ENCODE data around the gene BPIFB6.

The BPIFB6 gene

DNA sequence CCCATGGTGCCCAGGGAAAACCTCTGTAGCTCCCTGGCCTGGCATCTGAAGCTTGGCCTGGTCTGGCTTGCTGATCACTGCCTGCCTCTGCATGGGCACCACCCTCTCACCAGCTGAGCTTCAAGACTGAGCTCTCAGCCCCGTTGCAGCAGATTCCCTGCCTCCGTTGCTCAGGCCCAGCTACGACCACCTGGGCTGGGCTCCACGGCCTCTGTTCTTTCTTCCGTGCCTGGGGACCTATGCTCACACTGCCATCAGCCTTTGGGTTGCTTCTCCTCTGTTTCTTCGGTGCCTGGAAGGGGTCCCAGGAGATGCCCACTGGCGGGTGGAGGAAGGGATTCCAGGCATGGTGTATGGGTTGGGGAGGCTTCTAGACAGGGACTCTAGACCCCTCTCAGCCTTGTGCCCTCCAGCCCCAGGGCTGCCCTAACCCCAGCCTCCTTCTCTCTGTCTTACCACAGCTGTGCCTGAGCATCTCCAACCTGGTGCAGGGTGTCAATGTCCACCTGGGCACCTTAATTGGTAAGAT is 14.8 kb upstream of the BPIFB6 start:
- no peak for DNase-seq

DNA sequence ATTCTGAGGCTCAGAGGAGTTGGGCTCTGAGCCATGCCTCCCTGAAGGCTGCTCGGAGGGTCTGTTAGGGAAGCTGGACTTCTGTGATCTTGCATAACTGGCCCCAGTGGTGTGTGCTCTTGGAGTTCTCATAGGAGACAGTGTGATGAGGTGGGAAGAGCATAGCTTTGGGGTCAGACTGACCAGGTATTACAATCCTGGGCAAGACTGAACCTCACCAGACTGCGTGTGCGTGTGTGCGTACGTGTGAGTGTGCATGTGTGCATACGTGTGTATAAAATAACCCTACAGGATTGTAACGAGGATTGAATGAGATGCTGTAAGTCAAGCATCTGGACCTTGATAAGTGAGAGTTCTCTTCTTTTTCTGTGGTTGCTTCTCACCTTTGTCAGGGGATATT is 13.9 kb upstream of the BPIFB6 start:
- no peak for DNase-seq

DNA sequence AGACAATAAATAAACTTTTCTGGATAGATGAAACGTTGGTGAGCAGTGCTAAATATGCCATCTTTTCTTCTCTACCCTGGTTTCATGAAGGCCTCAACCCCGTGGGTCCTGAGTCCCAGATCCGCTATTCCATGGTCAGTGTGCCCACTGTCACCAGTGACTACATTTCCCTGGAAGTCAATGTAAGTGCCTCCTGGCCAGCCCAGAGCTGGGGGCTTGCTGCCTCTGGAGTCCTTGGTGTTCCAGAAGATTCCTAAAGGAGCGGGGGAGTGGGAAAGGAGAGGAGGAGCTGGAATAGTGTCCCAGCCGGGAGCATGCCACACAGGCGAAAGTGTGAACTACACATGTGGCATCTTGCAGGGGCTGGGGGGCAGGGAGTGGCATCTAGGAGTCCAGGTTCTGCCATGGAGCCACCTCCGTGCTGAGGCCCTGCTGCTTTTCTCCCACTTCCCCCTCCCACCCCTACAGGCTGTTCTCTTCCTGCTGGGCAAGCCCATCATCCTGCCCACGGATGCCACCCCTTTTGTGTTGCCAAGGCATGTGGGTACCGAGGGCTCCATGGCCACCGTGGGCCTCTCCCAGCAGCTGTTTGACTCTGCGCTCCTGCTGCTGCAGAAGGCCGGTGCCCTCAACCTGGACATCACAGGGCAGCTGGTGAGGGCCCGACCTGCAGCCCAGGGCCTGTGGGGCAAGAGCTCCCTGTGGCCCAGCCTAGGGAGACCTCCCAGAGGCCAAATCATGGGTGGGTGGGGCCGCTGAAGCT is 13.1 kb upstream of the BPIFB6 start:
- no peak for DNase-seq

DNA sequence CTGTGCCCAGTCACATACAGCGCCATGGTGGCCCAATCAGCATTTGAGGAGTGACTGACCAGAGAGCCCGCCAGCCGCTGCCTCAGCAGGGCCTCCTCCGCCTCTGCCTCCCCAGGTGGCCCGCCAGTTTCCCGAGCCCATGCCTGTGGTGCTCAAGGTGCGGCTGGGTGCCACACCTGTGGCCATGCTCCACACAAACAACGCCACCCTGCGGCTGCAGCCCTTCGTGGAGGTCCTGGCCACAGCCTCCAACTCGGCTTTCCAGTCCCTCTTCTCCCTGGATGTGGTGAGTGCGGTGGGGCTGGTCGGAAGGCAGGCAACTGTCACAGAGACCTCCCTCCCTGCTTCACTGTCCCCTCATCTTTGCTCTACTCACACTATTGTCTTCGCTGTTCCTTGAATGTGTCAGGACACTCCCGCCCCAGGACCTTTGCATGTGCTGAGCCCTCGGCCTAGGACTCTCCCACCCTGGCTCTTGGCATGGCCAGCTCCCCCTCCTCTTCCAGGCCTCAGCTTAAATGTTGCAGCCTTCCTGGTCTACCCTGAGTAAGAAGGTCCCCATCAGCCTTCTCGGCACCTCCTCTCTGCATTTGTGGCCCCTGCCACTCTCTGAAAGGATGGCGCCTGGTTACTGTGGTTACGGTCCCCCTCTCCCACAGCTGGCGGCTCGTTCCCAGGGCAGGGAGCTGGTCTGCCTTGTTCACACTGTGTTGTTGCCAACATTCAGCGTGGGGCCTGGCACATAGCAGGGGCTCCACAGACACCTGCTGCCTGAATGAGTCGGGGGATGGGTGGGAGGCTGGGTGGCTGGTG is 11.8 kb upstream of the BPIFB6 start:
- no peak for DNase-seq

DNA sequence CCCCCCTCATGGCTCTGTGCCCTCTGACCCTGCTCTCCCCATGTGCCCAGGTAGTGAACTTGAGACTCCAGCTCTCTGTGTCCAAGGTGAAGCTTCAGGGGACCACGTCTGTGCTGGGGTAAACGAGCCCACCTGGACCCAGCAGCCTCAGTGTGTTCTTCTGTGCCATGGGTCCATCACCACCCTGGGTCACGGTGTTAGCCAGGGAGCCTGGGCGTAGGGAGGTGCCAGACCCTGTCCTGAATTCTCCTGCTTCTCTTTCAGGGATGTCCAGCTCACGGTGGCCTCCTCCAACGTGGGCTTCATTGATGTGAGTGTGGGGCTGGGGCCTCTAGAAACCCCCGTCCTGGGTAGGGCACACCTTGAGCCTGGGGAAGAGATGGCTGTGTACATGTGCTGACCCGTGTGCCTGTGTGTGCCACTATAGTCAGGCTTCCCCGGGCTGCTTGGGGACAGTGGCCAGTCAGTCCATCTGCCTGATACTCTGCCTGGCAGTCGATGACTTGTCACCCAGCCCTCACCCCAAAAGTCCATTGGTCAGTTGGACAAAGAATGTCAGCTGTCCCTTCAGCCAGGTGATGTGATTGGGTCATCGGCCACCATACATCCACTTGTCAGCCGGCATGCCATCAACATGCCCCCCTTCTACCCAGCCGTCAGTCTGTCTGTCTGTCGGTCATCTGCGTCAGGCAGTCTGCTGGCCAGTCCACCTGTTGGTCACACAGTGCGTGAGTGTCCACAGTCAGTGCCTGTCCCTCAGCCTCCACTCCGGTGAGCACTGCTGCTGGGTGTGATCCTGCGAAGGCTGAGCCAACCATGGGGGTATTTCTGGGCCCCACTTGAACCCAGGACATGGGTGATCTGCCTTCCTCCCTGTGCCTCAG is 10.9 kb upstream of the BPIFB6 start:
- no peak for DNase-seq

DNA sequence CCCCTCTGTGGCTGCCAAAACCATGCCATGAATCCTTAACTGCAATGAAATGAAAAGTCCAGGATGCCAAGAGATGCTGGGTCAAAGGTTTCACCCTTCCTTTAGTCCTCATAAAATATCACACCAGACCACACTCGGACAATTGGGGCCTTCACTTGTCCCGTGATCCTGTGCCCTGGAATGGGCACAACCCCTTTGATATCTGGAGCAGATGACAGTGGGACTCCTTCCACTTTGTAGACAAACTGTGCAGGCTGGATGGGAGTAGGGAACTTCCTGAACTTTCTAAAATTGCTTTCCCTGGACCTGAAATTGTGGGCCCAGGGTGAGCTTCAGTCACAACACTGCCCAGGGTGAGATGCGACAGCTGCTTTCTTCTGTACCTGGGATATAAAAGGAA is 9.6 kb upstream of the BPIFB6 start:
- DNase-seq = no peak

DNA sequence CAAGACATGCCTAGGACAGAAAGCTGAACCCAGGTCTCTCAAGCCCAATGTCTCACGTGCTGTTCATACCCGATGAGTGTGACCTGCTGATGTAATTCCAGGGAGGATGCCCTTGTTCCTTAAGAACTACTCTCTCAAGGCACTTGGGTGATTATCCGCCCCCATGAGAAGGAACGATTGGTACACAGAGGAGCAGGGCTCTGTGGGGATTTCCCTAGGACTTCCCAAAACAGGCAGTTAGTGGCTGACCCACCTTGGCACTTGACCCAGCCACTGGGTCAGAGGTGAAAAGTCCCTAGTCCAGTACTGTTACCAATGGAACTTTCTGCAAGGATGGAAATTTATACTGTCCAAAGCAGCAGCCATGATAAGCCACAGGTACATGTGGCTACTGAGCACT is 9.2 kb upstream of the BPIFB6 start:
- no peak for DNase-seq

DNA sequence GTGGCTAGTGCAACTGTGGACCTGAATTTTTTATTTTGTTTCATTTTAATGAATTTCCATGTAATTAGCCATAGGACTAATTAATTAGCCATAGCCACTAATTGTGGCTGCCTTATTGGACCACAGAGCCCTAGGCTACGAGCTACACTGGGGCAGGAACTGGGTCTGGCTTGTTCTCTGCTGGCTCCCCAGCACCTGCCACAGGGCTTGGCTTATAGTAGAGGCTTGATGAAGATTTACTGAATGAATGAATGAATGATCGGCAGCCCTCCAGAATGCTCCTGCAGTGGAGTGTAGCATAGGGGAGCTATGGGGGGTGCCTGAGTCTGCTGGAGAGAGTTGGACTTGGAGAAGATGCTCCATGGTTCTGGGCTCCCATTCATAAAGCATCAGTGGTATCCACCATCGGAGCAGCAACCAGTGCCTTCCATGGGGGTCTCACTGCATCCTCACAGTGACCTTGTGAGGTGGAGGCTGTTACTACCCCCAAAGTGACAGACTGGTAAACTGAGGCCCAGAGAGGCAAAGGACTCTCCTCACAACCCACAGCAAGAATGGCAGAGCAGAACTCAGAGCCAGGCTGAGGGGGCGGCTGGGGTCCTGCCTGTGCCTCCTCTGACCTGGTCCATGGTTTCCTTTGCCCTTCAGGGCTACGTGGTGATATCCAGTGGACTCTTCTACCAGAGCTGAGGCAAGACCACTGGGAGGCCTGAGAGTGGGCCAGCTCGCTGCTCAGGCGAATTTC is 8.6 kb upstream of the BPIFB6 start:
- no peak for DNase-seq

DNA sequence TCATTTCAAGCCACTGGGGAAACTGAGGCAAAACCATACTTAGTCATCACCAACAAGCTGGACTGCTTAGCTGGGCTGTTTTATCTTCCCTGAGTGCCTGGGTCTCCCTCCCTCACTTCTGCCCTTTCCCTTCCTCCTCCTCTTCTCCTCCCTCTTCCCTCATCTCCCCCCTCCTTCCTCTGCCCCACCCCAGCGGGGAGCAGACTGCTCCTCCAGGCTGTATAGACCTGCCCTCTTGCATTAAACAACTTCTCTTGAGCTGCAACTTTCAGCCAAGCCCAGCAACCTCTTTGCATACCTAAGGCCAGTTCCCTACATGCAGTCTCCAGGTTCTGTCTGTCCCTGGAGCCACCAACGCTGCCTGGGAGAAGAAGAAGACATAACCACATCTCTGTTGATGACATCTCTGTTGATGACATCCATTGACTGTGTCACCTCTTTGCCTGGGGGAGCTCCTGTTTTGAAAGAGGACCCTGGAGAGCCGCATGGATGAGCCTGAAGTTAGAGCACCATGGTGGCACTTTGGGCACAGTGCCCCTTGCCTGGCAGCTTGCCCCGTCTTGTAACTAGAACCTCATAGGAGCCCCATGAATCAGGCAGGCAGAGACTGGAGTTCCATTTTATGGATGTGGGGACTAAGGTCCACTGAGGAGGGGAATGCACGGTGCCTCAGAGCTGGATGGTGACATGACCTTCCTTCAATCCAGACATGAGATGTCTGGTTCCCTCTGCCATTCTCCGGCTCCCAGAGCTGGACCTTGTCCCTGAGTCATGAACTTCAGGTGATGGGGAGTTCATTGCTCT is 7.8 kb upstream of the BPIFB6 start:
- no peak for DNase-seq

DNA sequence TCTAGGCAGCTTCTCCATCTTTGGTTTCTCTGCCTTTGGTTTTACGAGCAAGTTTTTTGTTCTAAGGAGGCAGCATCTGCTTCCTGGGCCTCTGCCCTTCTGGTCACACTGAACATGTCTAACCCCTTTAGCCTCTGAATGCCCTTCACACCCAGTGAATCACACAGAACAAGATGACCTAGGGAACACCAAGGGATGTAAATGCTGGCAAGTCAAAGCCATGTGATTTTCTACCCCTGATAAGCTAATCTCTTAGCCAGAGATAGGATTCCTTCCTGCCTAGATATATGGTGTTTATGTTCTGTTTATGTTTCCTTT is 7.2 kb upstream of the BPIFB6 start:
- DNase-seq = no peak

DNA sequence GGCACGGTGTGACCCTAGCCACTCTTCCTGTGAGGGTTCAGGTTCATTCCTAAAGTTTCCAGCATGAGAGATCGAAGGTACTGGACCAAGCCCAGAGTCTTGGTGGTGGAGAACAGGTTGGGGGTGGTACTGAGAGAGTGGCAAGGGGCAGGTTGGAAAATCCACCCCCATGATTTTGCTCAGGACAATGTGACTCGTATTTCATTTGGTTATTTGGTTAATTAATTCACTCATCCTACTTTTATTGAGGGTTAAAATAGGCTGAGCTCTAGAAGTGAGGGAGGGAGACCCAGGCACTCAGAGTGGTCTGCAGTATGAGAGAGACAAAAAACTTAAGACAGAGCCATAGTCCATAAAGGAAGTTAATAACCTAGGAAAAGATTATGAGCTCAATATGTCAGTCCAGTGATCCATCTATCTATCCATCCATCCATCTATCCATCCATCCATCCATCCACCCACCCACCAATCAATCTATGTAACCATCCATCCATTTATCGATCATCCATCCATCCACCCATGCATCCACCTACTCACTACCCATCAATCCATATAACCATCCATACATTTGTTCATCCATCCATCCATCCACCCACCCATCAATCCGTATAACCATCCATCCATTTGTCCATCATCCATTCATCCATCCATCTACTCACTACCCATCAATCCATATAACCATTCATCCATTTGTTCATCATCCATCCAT is 6.7 kb upstream of the BPIFB6 start:
- no peak for DNase-seq

DNA sequence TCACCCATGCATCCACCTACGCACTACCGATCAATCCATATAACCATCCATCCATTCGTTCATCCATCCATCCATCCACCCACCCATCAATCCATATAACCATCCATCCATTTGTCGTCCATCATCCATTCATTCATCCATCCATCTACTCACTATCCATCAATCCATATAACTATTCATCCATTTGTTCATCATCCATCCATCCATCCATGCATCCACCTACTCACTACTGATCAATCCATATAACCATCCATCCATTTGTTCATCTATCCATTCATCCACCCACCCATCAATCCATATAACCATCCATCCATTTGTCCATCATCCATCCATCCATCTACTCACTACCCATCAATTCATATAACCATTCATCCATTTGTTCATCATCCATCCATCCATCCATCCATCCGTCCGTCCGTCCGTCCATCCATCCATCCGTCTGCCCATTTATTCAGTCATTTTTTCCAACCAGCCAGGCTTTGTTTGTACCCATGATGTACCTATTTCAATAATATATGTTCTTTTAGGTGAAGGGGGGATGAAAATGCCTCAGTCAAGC is 6.1 kb upstream of the BPIFB6 start:
- no peak for DNase-seq

DNA sequence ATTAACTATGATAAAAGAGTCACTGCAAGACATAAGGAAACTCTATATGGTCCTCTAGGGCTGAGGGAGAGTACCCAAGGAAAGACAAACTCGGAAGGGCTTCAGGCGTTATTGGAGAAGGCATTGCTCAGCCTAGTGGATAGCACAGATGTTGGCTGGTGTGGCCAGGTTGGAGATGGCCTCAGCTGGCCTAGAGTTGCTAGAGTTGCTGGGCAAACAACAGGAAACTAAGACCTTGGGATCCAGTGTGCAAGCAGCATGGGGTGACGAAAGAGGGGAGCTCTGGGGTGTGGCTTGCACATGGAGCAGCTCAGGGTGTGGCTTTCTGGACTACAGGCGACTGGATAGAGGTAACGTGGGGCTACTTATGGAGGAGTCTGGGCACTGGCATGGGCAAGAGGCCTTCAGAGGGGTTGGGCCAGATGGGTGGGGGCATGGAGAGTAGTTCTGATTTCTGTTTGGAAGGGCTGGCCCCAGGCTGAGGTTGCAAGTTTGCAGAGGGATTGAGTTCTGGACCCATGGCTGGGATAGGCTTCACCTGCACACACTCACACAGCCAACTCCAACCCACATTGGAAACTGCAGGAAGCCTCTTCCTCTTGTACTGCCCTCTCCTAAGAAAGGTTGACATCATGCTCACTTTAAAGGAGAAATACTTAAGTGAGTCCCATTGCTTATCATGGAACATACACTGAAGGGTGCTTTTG is 5.2 kb upstream of the BPIFB6 start:
- DNase-seq = no peak

DNA sequence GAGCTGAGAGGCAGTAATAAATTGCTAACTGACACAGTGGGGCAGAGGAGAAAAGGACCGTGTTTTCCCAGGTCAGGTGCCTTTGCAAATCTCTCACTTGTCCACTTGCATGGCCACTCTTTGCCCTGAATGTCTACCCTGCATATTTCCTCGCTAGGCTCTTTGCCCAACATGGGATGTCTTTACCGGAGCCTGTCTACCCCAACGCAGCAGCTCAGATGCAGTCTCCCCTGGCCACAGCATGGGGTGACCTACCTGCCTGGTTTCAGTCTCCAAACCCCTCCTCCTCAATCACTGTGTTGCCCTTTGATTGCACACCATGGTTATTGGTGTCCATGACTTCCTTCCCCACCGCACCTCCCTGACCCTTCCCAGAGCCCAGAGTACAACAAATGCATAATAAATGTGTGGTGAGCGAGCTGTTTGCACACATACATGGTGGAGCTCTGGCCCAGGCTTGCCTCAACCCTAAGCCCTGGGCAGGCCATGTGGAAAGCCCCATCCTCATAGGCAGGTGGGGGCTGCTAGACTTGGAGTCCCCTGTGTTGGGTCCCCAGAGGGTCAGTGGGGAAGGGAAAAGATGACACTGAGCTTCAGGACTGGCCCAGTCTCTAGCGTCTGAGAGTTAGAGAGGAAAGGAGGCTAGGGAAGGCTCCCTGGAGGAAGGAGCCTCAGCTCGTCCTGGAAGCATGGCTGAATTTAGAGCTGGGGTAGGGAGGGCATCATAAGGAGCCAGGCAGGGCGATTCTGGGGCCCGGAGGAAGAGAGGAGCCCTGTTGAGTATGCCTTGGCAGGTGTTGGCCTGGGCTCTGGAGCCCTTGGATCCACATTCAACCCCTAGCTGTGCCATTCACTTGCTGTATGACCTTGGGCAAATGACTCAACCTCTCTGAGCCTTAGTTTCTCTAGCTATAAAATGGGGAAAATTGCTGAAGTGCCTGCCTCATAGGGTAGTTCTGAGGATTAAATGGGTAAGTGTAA is 4.4 kb upstream of the BPIFB6 start:
- no peak for DNase-seq

DNA sequence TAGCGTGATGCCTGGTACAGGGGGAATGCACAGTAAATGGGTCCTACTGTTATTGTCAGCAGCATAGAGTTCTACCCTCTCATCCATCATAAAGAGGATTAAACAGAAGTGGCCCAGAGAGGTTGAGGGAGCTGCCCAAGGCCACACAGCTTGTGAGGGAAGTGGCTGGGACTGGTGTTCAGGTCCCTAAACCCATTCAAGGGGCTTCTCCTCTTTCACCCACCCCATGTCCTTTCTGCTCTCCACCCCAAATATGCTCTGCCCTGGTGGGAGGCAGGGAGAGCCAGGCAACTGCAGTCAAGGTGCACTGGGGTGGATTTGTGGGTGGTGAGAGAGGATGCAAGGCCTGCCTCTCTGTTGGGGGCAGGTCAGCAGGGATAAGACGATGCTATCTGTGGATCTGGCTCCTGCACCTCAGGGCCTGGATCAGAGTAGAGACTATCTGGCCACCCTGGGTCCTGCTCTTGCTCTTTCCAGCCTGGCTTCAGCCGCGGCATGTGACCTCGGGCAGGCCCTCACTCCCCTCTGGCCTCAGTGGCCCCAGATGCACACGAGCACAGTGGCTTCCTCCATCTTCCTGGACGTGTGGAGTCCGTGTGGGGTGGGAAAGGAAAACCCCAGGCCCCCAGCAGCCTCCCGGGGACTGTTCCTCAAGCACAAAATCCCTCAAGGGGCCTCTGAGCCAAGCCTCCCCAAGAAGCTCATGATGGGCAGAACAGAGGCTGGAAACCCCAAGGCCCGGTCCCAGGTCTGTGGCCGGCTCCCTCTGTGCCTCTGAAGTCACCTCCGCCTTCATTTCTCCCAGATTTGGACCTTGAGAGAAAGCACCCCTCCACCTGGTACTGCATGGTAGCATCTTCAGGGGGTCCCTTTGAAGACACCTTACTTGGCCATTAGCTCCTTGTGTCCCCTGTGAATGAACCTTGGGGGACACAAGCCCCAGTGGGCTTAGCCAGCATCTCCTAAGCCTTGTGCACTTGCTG is 3.4 kb upstream of the BPIFB6 start:
- DNase-seq = no peak

DNA sequence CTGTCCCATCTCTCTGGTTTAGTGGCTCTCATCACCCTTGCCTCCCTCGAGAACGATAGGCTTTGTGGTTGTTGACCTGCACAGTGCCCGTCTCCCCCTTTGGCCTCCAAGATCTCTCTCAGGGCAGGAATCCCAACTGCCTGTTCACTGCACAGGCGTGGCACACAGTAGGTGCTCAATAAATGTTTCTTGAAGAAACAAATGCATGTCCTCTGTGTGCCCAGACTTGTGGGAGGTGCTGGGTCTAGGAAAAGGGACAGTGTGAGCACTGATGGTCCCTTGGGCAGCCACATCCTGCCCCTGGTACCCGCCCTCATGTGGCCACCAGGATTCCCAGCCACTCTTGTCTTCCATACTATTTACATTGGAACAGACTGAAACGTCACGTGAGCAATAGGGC is 2.6 kb upstream of the BPIFB6 start:
- DNase-seq = no peak

DNA sequence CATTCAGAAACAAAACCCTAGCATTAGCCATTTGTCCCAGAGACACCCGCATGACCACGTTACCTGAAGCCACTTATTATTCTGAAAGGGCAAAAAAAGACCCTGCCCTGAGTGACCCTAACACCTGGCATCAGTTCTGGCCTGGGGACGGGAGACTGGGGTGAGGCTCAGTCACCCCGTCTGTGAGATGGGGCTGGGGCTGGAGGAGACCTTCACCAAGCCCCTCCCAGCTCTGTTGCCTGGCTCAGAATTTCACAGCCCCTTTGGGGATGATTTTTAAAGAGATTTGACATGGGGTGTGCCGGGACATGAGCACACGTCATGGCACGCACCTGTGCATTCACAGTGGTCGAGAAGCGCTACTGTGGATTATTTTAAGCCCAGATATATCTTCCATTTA is 1.4 kb upstream of the BPIFB6 start:
- no peak for DNase-seq

DNA sequence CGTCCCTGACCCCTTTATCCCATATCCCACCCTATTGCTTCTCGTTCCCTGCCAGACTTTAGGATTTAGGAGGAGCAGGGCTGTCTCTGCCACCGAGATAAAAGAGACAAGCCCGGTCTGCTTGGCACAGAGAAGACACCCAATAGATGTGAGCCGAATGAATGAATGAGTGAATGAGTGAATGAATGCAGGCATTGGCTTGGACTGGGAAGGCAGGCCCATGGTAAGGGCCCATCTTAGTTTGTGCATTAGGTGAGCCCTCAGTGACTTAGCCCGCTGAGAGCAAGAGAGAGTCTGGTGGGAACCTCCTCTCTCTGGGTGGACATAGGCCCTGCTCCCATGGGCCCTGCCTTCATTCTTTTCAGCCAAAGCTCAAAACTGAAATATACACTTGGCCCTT is 879 bp upstream of the BPIFB6 start:
- no peak for DNase-seq

Measured in CD4-positive, alpha-beta T cell treated with Interleukin-12 subunit alpha and Interleukin-12 subunit beta, for 1 hour (primary cell).